ENCODE data around the gene ABCB6. TPM values are rescaled to one million over a fixed set of nuclear protein-coding genes. Genes with fewer than 3 reads are reported as not detected.
"Not testable (repeated sequence)": the region's sequence is repeated elsewhere in the genome, so short reads cannot be mapped to it uniquely, and the experiment has no call there.

ABCB6 gene
- total and polyA plus RNA-seq, 2 experiments from 2014 or later = 21.8 to 25.3 TPM

GRCh38 chr2:219206328-219207133 lies 12.2 kb downstream of the ABCB6 start, which contains the start of gene ZFAND2B:
Gene ZFAND2B (plus strand): TSS chr2:219206782. CDS start chr2:219206988, 206 bp downstream.
- Histone ChIP-seq H3K9ac (peak within 1 kb of the TSS; percentile 77), H4K20me1 (ENCODE audit: insufficient read depth) (no peaks in the 10 kb centered on the region), H3K4me1 (ENCODE audit: insufficient read depth) (peaks cover 11% of the 10 kb centered on the region; the same call in 1 of the 2 replicates), H3K27me3 (replicated peaks; ENCODE audit: insufficient read depth) (no peaks in the 10 kb centered on the region), H3F3A (ENCODE audit: insufficient read depth) (peaks cover 17% of the 10 kb centered on the region), H2AFZ (peak within 1 kb of the TSS; percentile 88), H3K36me3 (ENCODE audit: low read depth) (no peaks in the 10 kb centered on the region), H3K4me3 (peak within 1 kb of the TSS; percentile 78), H3K27ac (peak within 1 kb of the TSS; percentile 69), H3K4me2 (ENCODE audit: unreplicated experiment) (peak within 1 kb of the TSS; percentile 93), H3K79me2 (ENCODE audit: insufficient read depth) (0 out of 2 replicates have a peak, but pooled peaks cover 3% of the 10 kb centered on the region), H3K9me2 (ENCODE audit: insufficient read depth) (no peaks in the 10 kb centered on the region), H3K9me3 (ENCODE audit: low read depth) (no peaks in the 10 kb centered on the region)
- peak; percentile 98 for DNase-seq
- TF ChIP-seq EZH2phosphoT487 (IDR thresholded peaks at IDR 0.05; ENCODE audit: insufficient read depth, low read depth) (no peak), EZH2 (IDR thresholded peaks at IDR 0.05; ENCODE audit: insufficient read depth, poor library complexity, severe bottlenecking) (no peak)
- WGBS, 2 experiments (ENCODE audit: low coverage in 1 of 2, low lambda C conversion rate in 2 of 2, missing lambda C conversion rate in 2 of 2) = 1% methylated on average over 46 to 54 of the region's 76 CpGs
- in situ Hi-C loops (cut with MboI) = no loop called here

- H4K20me1 ChIP-seq (ENCODE audit: insufficient read depth) = no peaks in the 10 kb centered on the region
- H3K4me1 ChIP-seq (ENCODE audit: insufficient read depth) = peaks cover 11% of the 10 kb centered on the region; the same call in 1 of the 2 replicates
- no peaks in the 10 kb centered on the region for H3K9me3 ChIP-seq (ENCODE audit: low read depth)
- H3F3A ChIP-seq (ENCODE audit: insufficient read depth) = peaks cover 17% of the 10 kb centered on the region
- H3K27me3 ChIP-seq (replicated peaks; ENCODE audit: insufficient read depth) = no peaks in the 10 kb centered on the region
- 0 out of 2 replicates have a peak, but pooled peaks cover 3% of the 10 kb centered on the region for H3K79me2 ChIP-seq (ENCODE audit: insufficient read depth)
- peak overlapping the region; percentile 88 for H2AFZ ChIP-seq
- H3K36me3 ChIP-seq (ENCODE audit: low read depth) = no peaks in the 10 kb centered on the region
- H3K9me2 ChIP-seq (ENCODE audit: insufficient read depth) = no peaks in the 10 kb centered on the region
- TF ChIP-seq EZH2phosphoT487 (IDR thresholded peaks at IDR 0.05; ENCODE audit: insufficient read depth, low read depth) = no peak
- H3K4me2 ChIP-seq (ENCODE audit: unreplicated experiment) = peak overlapping the region; percentile 93
- H3K4me3 ChIP-seq = peak overlapping the region; percentile 78
- peak overlapping the region; percentile 69 for H3K27ac ChIP-seq
- 23 to 27% methylated on average over 7 of the region's 7 CpGs for WGBS, 2 experiments (ENCODE audit: low coverage in 1 of 2, low lambda C conversion rate in 2 of 2, missing lambda C conversion rate in 2 of 2)
- in situ Hi-C loops (cut with MboI) = no loop called here
- H3K9ac ChIP-seq = peak overlapping the region; percentile 77
- no peak for DNase-seq
Measured at GRCh38 chr2:219205981-219206327, 12.8 kb downstream of the ABCB6 start.

DNA sequence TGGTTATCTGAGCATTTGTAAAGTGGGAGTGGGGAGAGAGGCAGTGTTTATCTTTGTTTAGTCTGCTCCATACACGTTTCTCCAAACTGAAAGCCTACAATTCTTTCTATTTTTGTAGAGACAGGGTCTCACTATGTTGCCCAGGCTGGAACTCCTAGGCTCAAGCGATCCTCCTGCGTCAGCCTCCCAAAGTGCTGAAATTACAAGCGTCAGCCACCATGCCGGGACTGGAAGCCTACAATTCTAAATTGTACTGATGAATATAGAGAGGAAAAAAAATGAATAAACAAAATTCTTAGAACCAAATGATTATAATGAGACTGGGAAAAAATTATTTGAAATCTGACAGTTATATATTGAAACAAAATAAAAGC lies 13.6 kb downstream of the ABCB6 start:
- H2AFZ ChIP-seq = no peak overlapping the region
- H3K4me1 ChIP-seq (ENCODE audit: insufficient read depth) = peaks cover 11% of the 10 kb centered on the region; the same call in 1 of the 2 replicates
- peaks cover 17% of the 10 kb centered on the region for H3F3A ChIP-seq (ENCODE audit: insufficient read depth)
- H3K9me3 ChIP-seq (ENCODE audit: low read depth) = no peaks in the 10 kb centered on the region
- 78 to 79% methylated on average over 5 of the region's 5 CpGs for WGBS, 2 experiments (ENCODE audit: low coverage in 1 of 2, low lambda C conversion rate in 2 of 2, missing lambda C conversion rate in 2 of 2)
- H4K20me1 ChIP-seq (ENCODE audit: insufficient read depth) = no peaks in the 10 kb centered on the region
- no peak for DNase-seq
- H3K4me2 ChIP-seq (ENCODE audit: unreplicated experiment) = no peak overlapping the region
- H3K79me2 ChIP-seq (ENCODE audit: insufficient read depth) = 0 out of 2 replicates have a peak, but pooled peaks cover 3% of the 10 kb centered on the region
- TF ChIP-seq EZH2phosphoT487 (IDR thresholded peaks at IDR 0.05; ENCODE audit: insufficient read depth, low read depth) (no peak), EZH2 (IDR thresholded peaks at IDR 0.05; ENCODE audit: insufficient read depth, poor library complexity, severe bottlenecking) (no peak)
- no peaks in the 10 kb centered on the region for H3K27me3 ChIP-seq (replicated peaks; ENCODE audit: insufficient read depth)
- no peak overlapping the region for H3K27ac ChIP-seq
- no peaks in the 10 kb centered on the region for H3K9me2 ChIP-seq (ENCODE audit: insufficient read depth)
- no peaks in the 10 kb centered on the region for H3K36me3 ChIP-seq (ENCODE audit: low read depth)
- in situ Hi-C loops (cut with MboI) = no loop called here
- H3K9ac ChIP-seq = no peak overlapping the region
- no peak overlapping the region for H3K4me3 ChIP-seq

DNA sequence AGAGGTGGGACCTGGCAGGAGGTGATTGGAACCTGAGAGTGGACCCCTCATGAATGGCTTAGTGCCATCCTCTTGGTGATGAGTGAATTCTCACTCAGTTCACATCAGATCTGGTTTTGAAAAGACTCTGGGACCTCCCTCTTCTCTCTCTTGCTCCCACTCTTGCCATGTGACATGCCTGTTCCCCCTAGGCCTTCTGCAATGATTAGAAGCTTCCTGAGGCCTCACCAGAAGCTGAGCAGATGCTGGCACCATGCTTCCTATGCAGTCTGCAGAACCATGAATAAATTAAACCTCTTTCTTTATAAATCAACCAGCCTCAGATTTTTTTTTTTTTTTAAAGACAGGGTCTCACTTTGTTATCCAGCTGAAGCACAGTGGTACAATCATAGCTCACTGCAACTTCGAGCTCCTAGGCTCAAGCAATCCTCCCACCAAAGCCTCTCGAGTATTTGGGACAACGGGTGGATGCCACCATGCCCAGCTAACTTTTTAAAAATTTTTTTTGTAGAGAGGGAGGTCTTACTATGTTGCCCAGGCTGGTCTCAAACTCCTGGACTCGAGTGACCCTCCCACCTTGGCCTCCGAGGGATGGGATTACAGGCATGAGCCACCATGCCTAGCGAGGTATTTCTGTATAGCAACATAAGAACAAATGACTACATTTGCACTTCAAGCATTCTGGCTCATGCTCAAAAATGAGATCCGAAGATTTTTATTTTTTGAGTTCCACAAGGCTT lies 14.2 kb downstream of the ABCB6 start:
- in situ Hi-C loops (cut with MboI) = no loop called here
- TF ChIP-seq EZH2phosphoT487 (IDR thresholded peaks at IDR 0.05; ENCODE audit: insufficient read depth, low read depth) (no peak), EZH2 (IDR thresholded peaks at IDR 0.05; ENCODE audit: insufficient read depth, poor library complexity, severe bottlenecking) (no peak)

DNA sequence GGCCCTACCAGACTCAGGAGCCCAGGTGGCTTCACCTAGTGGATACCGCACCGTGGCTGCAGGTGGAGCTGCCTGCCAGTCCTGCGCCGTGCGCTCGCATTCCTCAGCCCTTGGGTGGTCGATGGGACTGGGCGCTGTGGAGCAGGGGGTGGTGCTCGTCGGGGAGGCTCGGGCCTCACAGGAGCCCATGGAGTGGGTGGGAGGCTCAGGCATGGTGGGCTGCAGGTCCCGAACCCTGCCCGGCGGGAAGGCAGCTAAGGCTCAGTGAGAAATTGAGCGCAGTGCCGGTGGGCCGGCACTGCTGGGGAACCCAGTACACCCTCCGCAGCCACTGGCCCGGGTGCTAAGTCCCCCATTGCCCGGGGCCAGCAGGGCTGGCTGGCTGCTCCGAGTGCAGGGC lies 17.4 kb downstream of the ABCB6 start:
- H3K9me2 ChIP-seq (ENCODE audit: insufficient read depth); H3K9ac ChIP-seq; H4K20me1 ChIP-seq (ENCODE audit: insufficient read depth); H3K4me3 ChIP-seq; H3K27me3 ChIP-seq (replicated peaks; ENCODE audit: insufficient read depth); DNase-seq; H3K4me2 ChIP-seq (ENCODE audit: unreplicated experiment); H2AFZ ChIP-seq; H3K27ac ChIP-seq; H3K36me3 ChIP-seq (ENCODE audit: low read depth); H3K4me1 ChIP-seq (ENCODE audit: insufficient read depth); in situ Hi-C loops (cut with MboI); H3K79me2 ChIP-seq (ENCODE audit: insufficient read depth); H3K9me3 ChIP-seq (ENCODE audit: low read depth); H3F3A ChIP-seq (ENCODE audit: insufficient read depth): not testable (repeated sequence)
- 70 to 73% methylated on average over 19 to 21 of the region's 21 CpGs for WGBS, 2 experiments (ENCODE audit: low coverage in 1 of 2, low lambda C conversion rate in 2 of 2, missing lambda C conversion rate in 2 of 2)

More for the DNA sequence above, 14.2 kb downstream of the ABCB6 start:
- H3K79me2 ChIP-seq (ENCODE audit: insufficient read depth) = 0 out of 2 replicates have a peak, but pooled peaks cover 3% of the 10 kb centered on the region
- no peaks in the 10 kb centered on the region for H4K20me1 ChIP-seq (ENCODE audit: insufficient read depth)
- no peaks in the 10 kb centered on the region for H3K9me2 ChIP-seq (ENCODE audit: insufficient read depth)
- H3K9ac ChIP-seq = no peak overlapping the region
- DNase-seq = no peak
- H3K4me1 ChIP-seq (ENCODE audit: insufficient read depth) = peaks cover 11% of the 10 kb centered on the region; the same call in 1 of the 2 replicates
- no peak overlapping the region for H2AFZ ChIP-seq
- no peak overlapping the region for H3K4me2 ChIP-seq (ENCODE audit: unreplicated experiment)
- H3K36me3 ChIP-seq (ENCODE audit: low read depth) = no peaks in the 10 kb centered on the region
- H3K27ac ChIP-seq = no peak overlapping the region
- H3K27me3 ChIP-seq (replicated peaks; ENCODE audit: insufficient read depth) = no peaks in the 10 kb centered on the region
- H3F3A ChIP-seq (ENCODE audit: insufficient read depth) = peaks cover 17% of the 10 kb centered on the region
- WGBS, 2 experiments (ENCODE audit: low coverage in 1 of 2, low lambda C conversion rate in 2 of 2, missing lambda C conversion rate in 2 of 2) = 70 to 73% methylated on average over 7 of the region's 7 CpGs
- no peaks in the 10 kb centered on the region for H3K9me3 ChIP-seq (ENCODE audit: low read depth)
- H3K4me3 ChIP-seq = no peak overlapping the region

- H3K9me3 ChIP-seq (ENCODE audit: low read depth) = not testable (repeated sequence)
Measured at GRCh38 chr2:219200502-219201326, 18.0 kb downstream of the ABCB6 start.

More at GRCh38 chr2:219200502-219201326, 18.0 kb downstream of the ABCB6 start:
- H3K9me2 ChIP-seq (ENCODE audit: insufficient read depth); DNase-seq; H3F3A ChIP-seq (ENCODE audit: insufficient read depth); in situ Hi-C loops (cut with MboI); H3K4me2 ChIP-seq (ENCODE audit: unreplicated experiment); H3K4me1 ChIP-seq (ENCODE audit: insufficient read depth); H3K27me3 ChIP-seq (replicated peaks; ENCODE audit: insufficient read depth); H3K9ac ChIP-seq; H3K27ac ChIP-seq; H2AFZ ChIP-seq; H3K79me2 ChIP-seq (ENCODE audit: insufficient read depth); H4K20me1 ChIP-seq (ENCODE audit: insufficient read depth); H3K4me3 ChIP-seq; H3K36me3 ChIP-seq (ENCODE audit: low read depth): not testable (repeated sequence)
- 63 to 65% methylated on average over 26 of the region's 26 CpGs for WGBS, 2 experiments (ENCODE audit: low coverage in 1 of 2, low lambda C conversion rate in 2 of 2, missing lambda C conversion rate in 2 of 2)

All from GM23248 (cell line).